ENCODE results near the gene ATF7IP.
A peak's percentile ranks its signal among the peaks of the same experiment; 100 is the strongest.
"Not testable (repeated sequence)": the region's sequence is repeated elsewhere in the genome, so short reads cannot be mapped to it uniquely, and the experiment has no call there.

ATF7IP gene

DNA sequence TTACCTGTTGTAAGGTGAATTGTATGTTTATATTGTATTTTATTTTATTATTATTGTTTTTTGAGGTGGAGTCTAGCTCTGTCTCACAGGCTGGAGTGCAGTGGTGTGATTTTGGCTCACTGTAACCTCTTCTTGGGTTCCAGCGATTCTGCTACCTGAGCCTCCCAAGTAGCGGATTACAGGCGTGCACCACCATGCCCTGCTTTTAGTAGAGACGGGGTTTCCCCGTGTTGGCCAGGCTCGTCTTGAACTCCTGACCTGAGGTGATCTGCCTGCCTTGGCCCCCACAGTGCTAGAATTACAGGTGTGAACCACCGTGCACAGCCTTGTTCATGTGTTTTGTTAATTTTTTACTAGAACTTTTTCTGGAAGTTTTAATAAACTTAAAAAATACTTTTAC, 3.8 kb downstream of the ATF7IP start:
- DNase-seq = no peak

DNA sequence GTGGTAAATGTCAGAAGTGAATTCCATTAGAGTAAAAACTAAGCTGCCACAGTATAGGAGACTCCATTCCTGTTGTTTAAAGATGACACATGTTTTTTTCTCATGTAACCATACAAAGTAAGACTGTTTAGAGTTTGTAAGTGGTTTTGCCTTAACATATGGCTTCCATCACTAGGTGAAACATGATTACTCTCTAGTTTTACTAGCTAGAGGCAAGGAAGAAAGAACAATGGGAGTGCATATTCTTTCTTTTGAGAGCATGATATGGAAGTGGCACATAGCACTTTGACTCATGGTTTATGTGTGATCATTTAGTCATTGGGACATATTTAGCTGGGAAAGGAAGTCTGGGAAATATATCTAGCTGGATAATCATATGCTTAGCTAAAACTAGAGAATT, 7.7 kb downstream of the ATF7IP start:
- no peak for DNase-seq

DNA sequence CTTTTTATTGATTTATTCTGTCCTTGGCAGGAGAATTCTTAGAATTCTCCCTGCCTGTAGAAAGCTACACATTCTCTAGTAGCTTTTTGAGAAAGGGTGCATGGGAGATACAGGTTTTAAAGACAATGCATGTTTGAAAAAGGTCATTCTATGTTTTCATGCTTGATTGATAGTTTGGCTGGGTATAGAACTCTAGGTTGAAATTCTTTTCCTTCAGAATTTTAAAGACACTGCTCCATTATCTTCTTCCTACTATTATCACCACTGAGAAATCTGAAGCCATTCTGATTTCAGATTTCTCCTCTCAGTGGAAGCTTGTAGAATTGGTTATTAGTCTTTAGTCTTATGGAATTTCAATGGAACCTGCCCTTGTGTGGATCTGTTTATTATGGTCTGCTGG, 14.0 kb downstream of the ATF7IP start:
- DNase-seq = no peak

DNA sequence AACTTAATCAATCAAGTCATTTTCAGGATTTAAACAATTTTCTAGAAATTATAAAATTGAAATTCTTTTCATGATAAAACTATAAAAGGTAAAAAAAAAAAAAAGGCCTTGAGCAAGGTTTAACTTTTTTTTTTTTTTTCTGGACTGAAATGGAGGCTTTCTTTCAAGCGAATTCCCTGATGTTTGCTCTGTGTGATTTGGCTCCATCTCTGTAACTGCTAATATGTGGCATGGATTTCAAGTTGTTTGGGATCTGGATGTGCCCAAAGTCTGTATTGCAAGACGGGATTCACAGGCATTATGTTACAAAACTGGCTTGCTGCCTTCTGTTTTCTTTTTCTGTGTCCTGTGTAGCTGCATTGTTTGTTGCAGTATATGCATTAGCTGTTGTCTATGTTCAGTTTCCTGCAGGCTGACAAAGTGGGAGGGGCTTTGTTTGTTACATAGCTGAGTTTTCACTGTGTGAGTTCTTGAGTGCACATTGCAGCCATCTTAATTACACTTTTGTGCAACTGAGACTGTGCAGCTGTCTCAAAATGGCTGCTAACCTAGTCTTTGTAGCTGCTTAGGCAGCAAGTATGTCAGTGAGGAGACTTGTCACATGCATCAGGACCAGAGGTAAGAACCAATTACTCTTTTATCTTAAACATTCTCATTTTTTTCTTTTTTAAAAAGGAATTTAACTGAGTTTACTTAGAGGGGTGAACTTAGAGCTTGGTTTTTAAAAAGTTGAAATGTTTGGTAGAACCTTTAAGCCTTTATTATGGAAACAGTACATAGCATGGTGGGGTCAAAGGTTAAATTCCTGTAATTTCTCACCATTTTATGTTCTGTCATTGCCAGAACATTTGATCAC, 19.5 kb downstream of the ATF7IP start:
- DNase-seq = peak; percentile 85

DNA sequence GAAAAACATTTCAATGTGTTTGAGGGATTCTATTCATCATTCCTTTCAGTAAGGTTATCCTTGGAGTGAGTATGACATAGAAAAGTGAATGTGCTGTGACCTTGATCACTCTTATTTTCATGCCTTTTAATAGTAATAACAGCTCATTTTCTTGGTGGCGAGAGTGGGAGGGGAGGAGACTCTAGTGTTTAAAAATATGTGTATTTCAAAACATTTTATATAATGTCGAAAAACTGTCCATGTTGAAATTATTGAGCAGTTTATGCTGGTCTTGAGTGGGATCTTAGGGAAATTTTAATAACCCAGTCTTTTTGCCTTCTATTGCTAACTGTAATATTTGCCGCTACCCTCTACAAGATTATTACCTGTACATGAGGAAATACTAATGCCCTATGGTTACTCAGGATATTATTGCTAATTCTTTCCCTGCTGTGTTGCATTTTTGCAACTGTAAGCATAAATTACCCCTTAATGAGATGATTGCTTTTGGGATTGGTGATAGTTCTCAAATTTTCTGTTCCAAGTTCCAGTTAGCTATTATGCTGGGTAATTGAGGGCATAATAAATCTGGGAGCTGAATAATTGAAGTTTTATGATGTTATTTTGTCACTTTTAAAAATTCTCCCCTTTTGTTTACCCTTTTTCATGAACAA, 21.9 kb downstream of the ATF7IP start:
- no peak for DNase-seq

DNA sequence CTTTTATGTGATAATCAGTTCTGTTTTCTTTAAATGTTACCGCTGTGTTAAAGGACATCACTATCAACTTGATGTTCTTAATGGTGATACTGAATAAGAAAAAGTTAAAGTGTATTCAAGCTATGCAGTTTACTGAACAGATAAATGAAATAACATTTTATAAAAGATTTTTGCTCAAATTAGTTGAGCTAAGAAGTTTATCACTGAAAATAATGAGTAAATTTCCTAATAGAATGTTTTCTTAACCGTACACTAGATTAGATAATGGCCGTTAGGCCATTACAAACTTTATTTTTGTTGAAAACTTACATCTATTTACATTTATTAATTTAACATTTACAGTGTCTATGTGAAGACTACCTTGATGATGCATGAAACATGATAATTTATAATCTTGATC, 25.0 kb downstream of the ATF7IP start:
- no peak for DNase-seq

DNA sequence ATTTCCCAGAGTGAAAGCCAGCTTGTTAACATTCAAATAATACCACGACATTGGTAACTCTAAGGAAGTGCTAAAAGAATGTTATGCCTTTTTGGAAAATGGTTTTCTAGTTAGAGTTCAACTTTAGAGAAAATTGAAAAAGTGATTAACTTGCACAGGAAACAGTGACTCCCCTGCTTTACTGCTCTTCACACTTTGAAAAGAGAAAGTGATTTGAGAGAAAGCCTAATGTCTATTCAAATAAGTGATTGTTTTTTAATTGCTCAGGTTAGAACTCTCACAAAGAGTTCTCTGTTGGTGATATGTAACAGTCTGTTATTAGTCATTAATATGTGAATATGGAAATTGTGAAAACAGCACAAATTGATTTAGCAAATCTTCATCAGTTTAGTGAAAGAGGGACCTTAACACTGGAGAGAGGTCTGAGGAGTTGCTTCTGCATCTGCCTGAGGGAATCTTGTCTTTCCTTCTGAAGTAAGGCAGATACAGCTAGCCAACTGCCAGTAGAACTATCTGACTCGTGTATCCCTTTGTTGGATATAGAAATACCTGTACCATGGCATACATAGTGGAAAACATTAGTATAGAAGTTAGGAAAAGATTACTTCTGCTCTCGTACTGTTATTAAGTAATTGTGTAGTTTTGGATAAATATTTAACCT, 25.5 kb downstream of the ATF7IP start:
- peak; percentile 36 for DNase-seq

DNA sequence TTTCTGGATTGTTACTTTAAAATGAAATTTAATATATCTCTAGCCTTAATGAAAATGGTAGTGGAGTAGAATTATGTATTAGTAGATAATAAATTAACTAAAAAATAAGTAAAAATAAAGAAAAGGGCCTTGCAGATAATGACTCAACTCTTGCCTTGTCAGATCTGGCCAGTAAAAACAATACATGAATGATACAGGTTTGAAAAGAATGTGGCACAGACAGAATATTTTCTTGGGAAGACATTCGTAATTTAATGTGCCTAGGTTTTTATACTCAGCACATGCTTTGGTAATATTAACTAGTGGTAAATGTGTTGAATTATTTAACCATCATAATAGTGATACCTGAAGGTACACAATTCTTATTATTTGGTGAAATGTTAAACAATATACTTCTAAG, 28.3 kb downstream of the ATF7IP start:
- no peak for DNase-seq

DNA sequence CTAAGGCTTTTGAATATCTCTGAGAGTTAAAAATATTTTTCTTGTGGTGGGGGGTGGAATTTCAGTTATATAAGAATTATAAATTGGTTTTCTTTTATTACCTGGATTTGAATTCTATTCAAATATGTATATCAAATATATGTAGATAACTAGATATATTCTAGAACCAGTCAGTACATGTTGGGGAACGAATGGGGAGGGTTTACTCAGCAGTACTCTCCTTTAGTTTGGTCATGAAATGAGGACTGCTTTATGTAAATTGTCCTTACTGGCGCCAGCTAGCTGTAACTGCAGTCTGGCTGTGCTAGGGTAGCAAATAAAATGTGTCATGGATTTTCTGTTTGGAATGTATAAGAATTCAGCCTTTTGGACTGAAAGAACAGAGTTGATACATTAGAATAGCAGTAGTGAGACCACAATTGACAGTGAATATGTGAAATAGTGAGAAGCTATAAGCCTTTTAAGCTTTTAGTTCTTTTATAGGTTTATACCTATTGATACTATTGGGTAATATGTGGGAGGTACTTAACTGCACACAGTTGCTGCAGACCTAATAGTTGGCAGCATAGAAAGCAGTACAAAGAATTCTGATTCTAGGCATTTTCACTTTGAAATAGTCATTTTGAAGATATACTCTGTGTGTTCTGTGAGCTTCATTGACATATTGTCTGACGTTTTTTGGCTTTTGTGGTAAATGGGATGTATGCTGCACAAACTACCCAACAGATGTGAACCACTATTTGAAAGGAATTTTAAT, 29.0 kb downstream of the ATF7IP start:
- peak; percentile 81 for DNase-seq

DNA sequence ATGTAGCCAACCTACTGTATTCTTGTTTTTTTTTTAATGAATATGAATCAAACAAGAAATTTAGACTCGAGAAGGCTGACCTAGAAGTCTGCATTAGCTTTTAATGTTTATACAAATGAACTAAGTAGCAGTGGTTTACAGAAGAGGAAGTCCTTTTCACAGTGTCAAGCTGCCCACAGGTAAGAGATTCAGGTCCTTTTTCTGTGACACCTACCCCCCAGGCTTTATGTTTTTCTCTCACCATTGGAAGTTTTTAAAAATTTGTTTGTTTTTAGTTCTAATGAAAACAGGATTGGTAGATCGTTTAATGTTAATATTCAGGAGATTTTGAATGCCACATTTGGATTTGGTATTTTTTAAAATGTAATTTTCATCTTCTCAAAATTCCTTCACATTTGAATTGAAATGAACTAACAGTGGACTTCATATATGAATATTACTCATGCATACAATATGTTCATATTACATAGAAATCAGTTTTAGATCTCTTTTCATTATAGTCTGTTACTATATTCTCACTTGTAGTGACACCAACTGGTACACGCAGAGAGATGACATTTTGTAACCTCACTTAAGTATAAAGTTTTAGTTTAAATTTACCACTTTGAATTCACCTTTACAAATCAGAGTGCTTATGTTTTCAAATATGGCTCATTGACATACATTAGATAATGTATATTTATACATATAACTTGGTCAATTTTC, 29.7 kb downstream of the ATF7IP start:
- no peak for DNase-seq

DNA sequence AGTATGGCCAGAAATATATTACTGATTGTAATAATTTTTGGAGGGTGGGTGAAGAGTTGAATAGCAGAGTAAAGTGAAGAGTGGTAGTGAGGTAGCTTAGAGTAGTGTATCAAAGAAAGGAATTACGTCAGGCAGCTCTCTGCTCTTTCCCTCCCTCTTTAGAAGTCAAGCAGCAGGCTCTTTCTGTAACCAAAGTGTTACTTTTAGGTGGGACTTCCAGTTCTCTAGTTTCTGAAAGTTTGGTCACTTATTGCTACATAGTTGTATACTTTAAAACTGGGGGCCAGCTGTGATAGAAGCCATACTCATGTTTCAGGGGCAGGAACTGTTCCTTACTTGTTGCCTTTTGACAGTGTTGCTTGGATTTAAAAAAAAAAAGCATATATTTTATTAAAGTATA, 30.6 kb downstream of the ATF7IP start:
- peak; percentile 63 for DNase-seq

DNA sequence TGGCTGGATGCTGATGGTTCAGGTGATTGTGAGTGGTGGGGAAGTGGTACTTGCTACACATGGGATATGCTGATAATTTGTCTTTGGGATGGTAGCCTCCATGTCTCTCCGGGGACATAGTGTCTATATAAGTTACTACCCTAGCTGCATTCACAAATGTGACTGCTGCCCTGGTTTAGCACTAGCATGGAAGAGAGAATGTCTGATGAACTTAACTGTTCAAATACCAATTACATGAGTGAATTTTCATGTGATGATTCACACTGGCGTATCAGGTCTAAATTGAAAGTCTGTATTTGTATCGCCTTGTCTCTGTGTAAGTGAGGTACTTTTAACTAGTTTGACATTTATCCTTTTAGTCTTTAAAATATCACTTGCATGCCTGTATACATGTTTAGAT, 34.4 kb downstream of the ATF7IP start:
- no peak for DNase-seq

DNA sequence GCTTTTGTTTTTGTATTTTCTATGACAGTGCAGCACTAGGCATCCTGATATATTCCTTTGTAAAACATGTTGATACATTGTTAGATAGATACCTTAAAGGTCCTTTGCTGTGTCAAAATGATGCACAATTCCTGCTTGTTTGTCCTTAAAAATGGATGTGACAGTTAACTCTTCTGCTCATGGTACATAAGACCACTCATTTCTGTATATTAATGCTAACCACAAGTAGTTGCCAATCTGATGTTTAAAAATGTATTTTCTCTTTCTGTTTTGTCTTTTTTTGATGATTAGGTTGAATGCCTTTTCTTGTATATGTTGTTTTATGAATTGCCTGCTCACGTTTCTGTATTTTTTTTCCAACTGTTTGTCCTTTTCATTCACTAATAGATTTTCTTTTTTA, 35.1 kb downstream of the ATF7IP start:
- DNase-seq = no peak

DNA sequence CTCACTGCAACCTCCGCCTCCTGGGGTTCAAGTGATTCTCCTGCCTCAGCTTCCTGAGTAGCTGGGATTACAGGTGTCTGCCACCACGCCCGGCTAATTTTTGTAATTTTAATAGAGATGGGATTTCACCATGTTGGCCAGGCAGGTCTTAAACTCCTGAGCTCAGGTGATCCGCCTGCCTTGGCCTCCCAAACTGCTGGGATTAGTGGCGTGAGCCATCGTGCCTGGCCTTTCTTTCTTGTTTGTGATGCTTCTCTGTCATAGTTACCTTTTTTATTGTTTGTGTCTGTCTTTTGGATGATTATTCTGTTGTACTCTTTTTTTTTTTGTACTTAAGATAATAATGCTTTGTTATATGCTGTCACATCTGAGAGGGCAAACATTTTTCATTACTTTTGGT, 35.8 kb downstream of the ATF7IP start:
- DNase-seq = not testable (repeated sequence)

DNA sequence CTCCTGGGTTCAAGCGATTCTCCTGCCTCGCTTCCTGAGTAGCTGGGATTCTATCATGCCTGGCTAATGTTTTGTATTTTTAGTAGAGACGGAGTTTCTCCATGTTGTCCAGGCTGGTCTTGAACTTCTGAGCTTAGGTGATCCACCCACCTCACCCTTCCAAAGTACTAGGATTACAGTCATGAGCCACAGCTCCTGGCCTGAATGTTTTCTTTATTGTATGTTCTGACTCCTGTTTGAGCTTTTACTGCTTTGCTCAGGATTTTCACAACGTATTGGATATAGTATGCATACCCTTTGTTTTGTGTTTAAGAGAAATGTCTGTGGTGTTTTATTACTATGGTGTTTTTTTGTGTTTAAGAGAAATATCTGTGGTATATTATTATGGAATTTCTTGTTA, 37.2 kb downstream of the ATF7IP start:
- DNase-seq = no peak

DNA sequence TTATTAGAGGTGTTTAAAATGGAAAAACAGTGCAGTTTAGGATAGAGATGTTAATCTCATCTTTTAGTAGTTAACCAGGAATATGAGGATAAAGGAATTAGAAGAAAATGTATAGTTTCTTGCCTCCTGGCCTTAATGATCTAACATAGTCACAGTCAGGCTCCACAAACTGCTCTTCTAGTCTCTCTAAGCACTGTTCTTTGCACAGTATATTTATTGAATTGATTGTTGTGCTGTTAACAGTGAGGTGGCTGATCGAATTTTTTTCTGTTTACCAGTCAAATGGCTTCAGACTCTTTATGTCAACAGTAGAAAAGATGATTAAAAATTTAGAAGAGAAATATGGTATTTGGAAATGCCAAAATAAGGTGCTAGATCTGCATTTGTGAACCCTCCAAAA, 37.8 kb downstream of the ATF7IP start:
- no peak for DNase-seq

DNA sequence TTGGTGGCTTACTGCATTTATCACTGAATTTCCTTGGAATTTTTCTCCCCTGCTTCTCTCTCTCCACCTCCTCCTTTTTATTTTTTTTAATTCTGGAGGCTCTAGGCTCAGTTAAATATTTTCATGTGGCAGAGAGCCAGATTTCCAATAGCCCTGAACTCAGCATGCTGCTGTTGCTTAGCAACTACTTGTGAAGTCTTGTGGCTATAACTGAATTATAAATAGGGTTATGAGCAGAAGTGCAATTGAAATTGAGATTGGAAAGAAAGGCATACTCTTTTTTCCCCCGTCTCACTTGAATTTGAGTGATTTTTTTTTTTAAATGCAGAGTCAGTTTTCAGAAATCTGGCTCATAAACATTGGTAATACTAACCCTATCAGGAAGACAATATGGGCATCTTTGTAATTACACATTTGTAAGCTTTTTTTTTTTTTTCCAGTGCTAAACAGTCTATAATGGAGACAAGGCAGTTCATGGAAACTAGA, 38.3 kb downstream of the ATF7IP start:
- DNase-seq = peak; percentile 63

DNA sequence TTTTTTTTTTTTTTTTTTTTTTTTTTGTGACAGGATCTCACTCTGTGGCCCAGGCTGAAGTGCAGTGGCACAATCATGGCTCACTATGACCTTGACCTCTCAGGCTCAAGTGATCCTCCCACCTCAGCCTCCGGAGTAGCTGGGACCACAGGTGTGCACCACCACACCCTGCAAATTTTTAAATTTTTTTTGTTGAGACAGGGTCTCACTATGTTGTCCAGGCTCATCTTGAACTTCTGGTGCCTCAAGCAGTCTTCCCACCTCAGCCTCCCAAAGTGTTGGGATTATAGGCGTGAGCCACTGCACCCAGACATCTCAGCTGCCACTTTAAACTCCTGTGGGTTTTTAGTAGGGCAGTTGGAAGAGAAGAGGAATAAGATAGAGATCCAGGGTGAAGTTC, 39.9 kb downstream of the ATF7IP start:
- not testable (repeated sequence) for DNase-seq

DNA sequence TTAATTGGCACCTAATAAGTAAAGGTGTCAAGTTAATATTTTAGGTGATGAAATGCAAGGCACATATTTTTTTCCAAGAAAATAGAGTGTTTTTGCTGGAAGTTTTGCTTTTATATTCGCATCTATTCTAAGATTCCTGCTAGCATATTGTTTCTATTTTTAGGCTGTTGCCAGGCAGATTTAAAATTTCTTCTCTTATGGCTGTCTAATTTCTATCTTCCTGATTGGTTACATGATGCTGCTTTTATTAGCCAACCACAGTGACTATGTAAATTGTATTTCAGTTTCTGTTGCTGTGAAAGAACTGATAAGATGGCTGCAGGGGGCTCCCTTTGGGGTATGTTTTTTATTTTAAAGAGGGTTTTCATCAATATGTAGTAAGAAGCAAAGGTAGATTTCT, 42.7 kb downstream of the ATF7IP start:
- DNase-seq = peak; percentile 36

DNA sequence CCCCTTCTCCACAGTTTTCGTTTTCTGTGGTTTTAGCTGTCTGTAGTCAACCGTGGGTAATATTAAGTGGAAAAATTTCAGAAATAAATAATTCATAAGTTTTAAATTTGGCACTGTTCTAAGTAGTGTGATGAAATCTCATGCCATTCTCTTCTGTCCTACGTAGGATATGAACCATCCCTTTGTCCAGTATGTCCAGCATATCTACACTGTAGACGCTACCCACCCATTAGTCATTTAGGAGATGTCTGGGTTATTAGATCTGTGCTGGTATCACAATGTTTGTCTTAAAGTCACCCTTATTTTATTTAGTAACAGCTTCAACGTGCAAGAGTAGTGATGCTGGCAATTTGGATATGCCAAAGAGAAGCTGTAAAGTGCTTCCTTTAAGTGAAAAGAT, 44.7 kb downstream of the ATF7IP start:
- no peak for DNase-seq

DNA sequence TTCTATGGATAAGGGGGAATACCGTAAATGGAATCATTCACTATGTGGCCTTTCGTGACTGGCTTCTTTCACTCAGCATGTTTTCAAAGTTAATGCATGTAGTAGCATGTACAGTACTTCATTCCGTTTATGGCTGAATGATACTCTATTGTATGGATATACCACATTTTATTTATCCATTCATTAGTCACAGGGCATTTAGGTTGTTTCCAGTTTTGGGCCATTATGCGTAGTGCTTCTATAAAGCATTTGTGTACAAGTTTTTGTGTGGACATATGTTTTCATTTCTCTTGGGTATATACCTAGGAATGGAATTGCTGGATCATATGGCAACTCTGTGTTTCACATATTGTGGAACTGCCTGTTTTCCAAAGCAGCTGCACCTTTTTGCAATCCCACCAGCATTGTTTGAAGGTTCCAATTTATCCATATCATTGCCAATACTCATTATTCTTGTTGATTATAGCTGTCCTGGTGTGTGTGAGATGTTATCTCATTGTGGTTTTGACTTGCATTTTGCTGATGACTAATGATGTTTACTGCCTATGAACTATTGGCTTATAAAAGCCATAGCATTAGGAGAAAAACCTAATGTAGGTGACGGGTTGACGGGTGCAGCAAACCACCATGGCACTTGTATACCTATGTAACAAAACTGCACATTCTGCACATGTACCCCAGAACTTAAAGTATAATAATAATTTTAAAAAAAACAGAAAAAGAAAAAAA, 45.5 kb downstream of the ATF7IP start:
- DNase-seq = peak; percentile 62

DNA sequence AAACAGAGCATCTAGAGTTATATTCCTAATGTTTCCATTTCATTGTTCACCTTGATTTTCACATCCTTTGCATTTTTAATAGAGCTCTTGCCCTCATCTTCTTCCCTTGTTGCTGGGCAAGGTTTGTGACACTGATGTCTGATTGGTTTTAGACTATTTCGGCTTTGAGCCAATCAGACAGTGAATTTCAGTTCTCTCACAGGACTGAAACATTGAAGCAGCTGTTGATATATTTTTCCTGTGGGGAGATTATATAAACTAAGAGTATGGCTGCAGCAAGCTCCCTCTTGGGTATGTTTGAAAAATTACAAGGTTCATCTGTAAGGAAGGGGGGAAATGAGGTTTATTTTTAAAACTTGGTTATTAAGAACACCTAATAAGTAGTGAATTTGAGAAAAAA, 51.2 kb downstream of the ATF7IP start:
- peak; percentile 70 for DNase-seq
